HCT116 (cell line): Measurements from ENCODE around the gene DMRTC1B.
"Not testable (repeated sequence)": the region's sequence is repeated elsewhere in the genome, so short reads cannot be mapped to it uniquely, and the experiment has no call there.

Experiments
- CEBPB ChIP-seq: IDR thresholded peaks from 2 replicates; pipeline ENCODE4 v1.6.1; 2012; ENCODE audit warnings: low read depth
- POLR2A ChIP-seq: IDR thresholded peaks from 2 replicates; pipeline ENCODE4 v1.7.0; 2011; ENCODE audit warnings: borderline replicate concordance; ENCODE audit not compliant: insufficient read depth, insufficient read length; ENCODE audit errors: extremely low read depth
- SIN3A ChIP-seq: IDR thresholded peaks from 2 replicates; pipeline ENCODE4 v1.6.1; 2012; ENCODE audit warnings: low read depth
- SRF ChIP-seq: IDR thresholded peaks from 2 replicates; pipeline ENCODE4 v1.6.1; 2012; ENCODE audit warnings: low read depth
- ZFX ChIP-seq: fragments of 450-650 bp; IDR thresholded peaks from 2 replicates; pipeline ENCODE4 v1.6.1; 2017
- TF ChIP-seq, protein P1 (sequence below), 3 experiments: fragments of 200-600 bp in 1 of 3; sonication (generic) in 1 of 3; IDR thresholded peaks in 2 of 3; conservative IDR thresholded peaks in 1 of 3; 2 replicates each; pipeline ENCODE4 v1.5.1; 2012 to 2017; ENCODE audit warnings: low read depth in 2 of 3, low read length in 2 of 3, antibody characterized with exemption in 1 of 3, borderline replicate concordance in 1 of 3, control low read depth in 1 of 3, mild to moderate bottlenecking in 1 of 3, mixed read lengths in 1 of 3, mixed run types in 1 of 3, moderate library complexity in 1 of 3; ENCODE audit not compliant: insufficient read depth in 1 of 3
- TF ChIP-seq, protein P2 (sequence below): IDR thresholded peaks from 2 replicates; pipeline ENCODE4 v1.6.1; 2012; ENCODE audit warnings: low read depth
- TF ChIP-seq, protein P3 (sequence below): IDR thresholded peaks from 2 replicates; pipeline ENCODE4 v1.6.1; 2011; ENCODE audit warnings: mild to moderate bottlenecking, low read length, moderate library complexity; ENCODE audit not compliant: insufficient replicate concordance; ENCODE audit errors: extremely low read depth

DNA sequence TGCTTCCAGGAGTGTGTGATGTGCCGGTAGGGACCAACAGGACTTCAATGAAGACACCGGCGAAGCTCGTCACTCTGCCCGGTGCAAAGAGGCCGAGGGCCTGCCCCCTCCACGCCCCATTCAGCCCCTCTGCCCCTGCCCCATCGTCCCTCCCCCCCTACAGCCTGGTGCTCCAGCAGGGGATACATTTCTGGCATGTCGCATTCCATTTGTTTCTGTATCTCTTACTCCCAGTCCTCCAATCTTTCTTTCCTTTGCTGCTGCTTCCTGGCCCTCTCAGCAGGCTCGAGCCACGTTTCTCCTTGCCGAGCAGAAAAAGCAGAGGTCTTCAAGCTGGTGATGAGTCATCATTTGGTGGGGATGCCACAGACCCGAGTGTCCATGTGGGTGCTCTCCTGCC is 31.4 kb downstream of the DMRTC1B start, which contains the start of gene FAM236D:
- TF ChIP-seq POLR2A, ZFX, SIN3A, SRF, CEBPB: not testable (repeated sequence)
- TF ChIP-seq, protein P1, sequence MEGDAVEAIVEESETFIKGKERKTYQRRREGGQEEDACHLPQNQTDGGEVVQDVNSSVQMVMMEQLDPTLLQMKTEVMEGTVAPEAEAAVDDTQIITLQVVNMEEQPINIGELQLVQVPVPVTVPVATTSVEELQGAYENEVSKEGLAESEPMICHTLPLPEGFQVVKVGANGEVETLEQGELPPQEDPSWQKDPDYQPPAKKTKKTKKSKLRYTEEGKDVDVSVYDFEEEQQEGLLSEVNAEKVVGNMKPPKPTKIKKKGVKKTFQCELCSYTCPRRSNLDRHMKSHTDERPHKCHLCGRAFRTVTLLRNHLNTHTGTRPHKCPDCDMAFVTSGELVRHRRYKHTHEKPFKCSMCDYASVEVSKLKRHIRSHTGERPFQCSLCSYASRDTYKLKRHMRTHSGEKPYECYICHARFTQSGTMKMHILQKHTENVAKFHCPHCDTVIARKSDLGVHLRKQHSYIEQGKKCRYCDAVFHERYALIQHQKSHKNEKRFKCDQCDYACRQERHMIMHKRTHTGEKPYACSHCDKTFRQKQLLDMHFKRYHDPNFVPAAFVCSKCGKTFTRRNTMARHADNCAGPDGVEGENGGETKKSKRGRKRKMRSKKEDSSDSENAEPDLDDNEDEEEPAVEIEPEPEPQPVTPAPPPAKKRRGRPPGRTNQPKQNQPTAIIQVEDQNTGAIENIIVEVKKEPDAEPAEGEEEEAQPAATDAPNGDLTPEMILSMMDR (IDR thresholded peaks at IDR 0.05 in 2 of 3, conservative IDR thresholded peaks at IDR 0.05 in 1 of 3; ENCODE audit: borderline replicate concordance in 1 of 3, insufficient read depth in 1 of 3, low read depth in 2 of 3, low read length in 2 of 3), result not testable (repeated sequence)
- TF ChIP-seq, protein P2, sequence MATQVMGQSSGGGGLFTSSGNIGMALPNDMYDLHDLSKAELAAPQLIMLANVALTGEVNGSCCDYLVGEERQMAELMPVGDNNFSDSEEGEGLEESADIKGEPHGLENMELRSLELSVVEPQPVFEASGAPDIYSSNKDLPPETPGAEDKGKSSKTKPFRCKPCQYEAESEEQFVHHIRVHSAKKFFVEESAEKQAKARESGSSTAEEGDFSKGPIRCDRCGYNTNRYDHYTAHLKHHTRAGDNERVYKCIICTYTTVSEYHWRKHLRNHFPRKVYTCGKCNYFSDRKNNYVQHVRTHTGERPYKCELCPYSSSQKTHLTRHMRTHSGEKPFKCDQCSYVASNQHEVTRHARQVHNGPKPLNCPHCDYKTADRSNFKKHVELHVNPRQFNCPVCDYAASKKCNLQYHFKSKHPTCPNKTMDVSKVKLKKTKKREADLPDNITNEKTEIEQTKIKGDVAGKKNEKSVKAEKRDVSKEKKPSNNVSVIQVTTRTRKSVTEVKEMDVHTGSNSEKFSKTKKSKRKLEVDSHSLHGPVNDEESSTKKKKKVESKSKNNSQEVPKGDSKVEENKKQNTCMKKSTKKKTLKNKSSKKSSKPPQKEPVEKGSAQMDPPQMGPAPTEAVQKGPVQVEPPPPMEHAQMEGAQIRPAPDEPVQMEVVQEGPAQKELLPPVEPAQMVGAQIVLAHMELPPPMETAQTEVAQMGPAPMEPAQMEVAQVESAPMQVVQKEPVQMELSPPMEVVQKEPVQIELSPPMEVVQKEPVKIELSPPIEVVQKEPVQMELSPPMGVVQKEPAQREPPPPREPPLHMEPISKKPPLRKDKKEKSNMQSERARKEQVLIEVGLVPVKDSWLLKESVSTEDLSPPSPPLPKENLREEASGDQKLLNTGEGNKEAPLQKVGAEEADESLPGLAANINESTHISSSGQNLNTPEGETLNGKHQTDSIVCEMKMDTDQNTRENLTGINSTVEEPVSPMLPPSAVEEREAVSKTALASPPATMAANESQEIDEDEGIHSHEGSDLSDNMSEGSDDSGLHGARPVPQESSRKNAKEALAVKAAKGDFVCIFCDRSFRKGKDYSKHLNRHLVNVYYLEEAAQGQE, result not testable (repeated sequence)
- TF ChIP-seq, protein P3, sequence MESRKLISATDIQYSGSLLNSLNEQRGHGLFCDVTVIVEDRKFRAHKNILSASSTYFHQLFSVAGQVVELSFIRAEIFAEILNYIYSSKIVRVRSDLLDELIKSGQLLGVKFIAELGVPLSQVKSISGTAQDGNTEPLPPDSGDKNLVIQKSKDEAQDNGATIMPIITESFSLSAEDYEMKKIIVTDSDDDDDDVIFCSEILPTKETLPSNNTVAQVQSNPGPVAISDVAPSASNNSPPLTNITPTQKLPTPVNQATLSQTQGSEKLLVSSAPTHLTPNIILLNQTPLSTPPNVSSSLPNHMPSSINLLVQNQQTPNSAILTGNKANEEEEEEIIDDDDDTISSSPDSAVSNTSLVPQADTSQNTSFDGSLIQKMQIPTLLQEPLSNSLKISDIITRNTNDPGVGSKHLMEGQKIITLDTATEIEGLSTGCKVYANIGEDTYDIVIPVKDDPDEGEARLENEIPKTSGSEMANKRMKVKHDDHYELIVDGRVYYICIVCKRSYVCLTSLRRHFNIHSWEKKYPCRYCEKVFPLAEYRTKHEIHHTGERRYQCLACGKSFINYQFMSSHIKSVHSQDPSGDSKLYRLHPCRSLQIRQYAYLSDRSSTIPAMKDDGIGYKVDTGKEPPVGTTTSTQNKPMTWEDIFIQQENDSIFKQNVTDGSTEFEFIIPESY, result not testable (repeated sequence)
